Measurements from ENCODE around the gene FAM83D. TPM values are rescaled to one million over a fixed set of nuclear protein-coding genes. Genes with fewer than 3 reads are reported as not detected.
A peak's percentile ranks its signal among the peaks of the same experiment; 100 is the strongest.

The FAM83D gene
- total and polyA plus RNA-seq, 2 of the 8 experiments (the other 6 are each of a cell fraction or from before 2014, with no cell fraction given), result 60.9 to 62.6 TPM

DNA sequence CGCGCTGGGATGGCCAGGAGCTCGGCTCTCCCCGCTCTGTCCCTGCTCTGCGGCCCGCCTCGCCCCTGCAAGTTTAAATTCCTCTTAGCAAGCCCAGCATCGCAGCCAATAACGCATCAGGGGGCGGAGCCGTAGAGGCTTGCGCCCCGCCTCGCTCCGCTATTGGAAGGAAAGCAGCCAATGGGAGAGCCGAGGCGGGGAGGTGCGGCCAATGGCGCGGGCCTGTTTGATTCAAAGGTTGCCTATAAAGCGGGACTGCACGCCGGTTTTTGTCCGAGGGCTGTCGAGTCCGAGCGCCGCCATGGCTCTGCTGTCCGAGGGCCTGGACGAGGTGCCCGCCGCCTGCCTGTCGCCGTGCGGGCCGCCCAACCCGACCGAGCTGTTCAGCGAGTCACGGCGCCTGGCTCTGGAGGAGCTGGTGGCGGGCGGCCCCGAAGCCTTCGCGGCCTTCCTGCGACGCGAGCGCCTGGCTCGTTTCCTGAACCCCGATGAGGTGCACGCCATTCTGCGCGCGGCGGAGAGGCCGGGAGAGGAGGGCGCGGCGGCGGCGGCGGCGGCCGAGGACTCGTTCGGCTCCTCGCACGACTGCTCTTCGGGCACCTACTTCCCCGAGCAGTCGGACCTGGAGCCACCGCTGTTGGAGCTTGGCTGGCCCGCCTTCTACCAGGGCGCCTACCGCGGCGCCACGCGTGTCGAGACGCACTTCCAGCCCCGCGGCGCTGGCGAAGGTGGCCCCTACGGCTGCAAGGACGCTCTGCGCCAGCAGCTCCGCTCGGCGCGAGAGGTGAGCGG, at the start of gene FAM83D (continued):
- no peak for TF ChIP-seq SAP30 (IDR thresholded peaks at IDR 0.05; ENCODE audit: insufficient read depth, insufficient replicate concordance, low read length)
- peak; percentile 99 for TF ChIP-seq POLR2A (IDR thresholded peaks at IDR 0.05; ENCODE audit: control extremely low read depth in 1 of 2, low read depth in 2 of 2, low read length in 2 of 2)
- TF ChIP-seq CBX5 (IDR thresholded peaks at IDR 0.05; ENCODE audit: low read depth, low read length), result no peak
- peak; percentile 98 for TF ChIP-seq POLR2AphosphoS5 (IDR thresholded peaks at IDR 0.05; ENCODE audit: low read depth, low read length)
- no peak for TF ChIP-seq RNF2 (IDR thresholded peaks at IDR 0.05; ENCODE audit: borderline replicate concordance, low read depth, low read length, missing control alignments, poor library complexity, severe bottlenecking)
- TF ChIP-seq BRCA1 (IDR thresholded peaks at IDR 0.05; ENCODE audit: low read depth, low read length), result no peak
- peak; percentile 48; the same call in 1 of the 2 replicates for TF ChIP-seq CREB1 (IDR thresholded peaks at IDR 0.05)
- TF ChIP-seq NANOG (IDR thresholded peaks at IDR 0.05; ENCODE audit: insufficient read depth, low read depth, low read length, poor library complexity, severe bottlenecking), result no peak
- peak; percentile 93 for TF ChIP-seq PHF8 (conservative IDR thresholded peaks at IDR 0.05; ENCODE audit: low read depth, low read length)
- TF ChIP-seq, protein P1, sequence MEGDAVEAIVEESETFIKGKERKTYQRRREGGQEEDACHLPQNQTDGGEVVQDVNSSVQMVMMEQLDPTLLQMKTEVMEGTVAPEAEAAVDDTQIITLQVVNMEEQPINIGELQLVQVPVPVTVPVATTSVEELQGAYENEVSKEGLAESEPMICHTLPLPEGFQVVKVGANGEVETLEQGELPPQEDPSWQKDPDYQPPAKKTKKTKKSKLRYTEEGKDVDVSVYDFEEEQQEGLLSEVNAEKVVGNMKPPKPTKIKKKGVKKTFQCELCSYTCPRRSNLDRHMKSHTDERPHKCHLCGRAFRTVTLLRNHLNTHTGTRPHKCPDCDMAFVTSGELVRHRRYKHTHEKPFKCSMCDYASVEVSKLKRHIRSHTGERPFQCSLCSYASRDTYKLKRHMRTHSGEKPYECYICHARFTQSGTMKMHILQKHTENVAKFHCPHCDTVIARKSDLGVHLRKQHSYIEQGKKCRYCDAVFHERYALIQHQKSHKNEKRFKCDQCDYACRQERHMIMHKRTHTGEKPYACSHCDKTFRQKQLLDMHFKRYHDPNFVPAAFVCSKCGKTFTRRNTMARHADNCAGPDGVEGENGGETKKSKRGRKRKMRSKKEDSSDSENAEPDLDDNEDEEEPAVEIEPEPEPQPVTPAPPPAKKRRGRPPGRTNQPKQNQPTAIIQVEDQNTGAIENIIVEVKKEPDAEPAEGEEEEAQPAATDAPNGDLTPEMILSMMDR (IDR thresholded peaks at IDR 0.05; ENCODE audit: control extremely low read depth in 1 of 3, insufficient read depth in 1 of 3, low read depth in 1 of 3, low read length in 3 of 3), result no peak
